Activated CD8-positive, alpha-beta T cell treated with anti-CD3 and anti-CD28 coated beads for 36 hours (primary cell): ENCODE results near the gene FBXL20. TPM values are rescaled to one million over a fixed set of nuclear protein-coding genes. Genes with fewer than 3 reads are reported as not detected.

Experiments used
- ATAC-seq: fragments of 200-7000 bp; cut with Tn5 transposase; one replicate; pipeline ENCODE4 v1.10.0; 2021; ENCODE audit warnings: mild to moderate bottlenecking, moderate library complexity
- CTCF ChIA-PET: fragments of 350-600 bp; sonication (Branson Sonifier 250); formaldehyde crosslinking; loops from one replicate; lab custom pipeline; 2021; ENCODE audit warnings: antibody characterized with exemption; lab: Charles Lee
- POLR2A ChIA-PET: fragments of 350-600 bp; sonication (Branson Sonifier 250); formaldehyde crosslinking; loops from one replicate; lab custom pipeline; 2021; ENCODE audit warnings: antibody characterized with exemption; lab: Charles Lee
- DNase-seq: peaks from one replicate; pipeline ENCODE4 v3.0.0-alpha.2; 2020
- H3K27ac Mint-ChIP-seq: one replicate; pipeline ENCODE4 v1.8.0; 2021; ENCODE audit warnings: mild to moderate bottlenecking, mixed read lengths
- H3K27me3 Mint-ChIP-seq: one replicate; pipeline ENCODE4 v1.8.0; 2021; ENCODE audit warnings: mixed read lengths
- H3K36me3 Mint-ChIP-seq: one replicate; pipeline ENCODE4 v1.8.0; 2021; ENCODE audit warnings: low read depth, mixed read lengths
- H3K4me1 Mint-ChIP-seq: one replicate; pipeline ENCODE4 v1.8.0; 2021; ENCODE audit warnings: low read depth, mixed read lengths
- H3K4me3 Mint-ChIP-seq: one replicate; pipeline ENCODE4 v1.8.0; 2021; ENCODE audit warnings: mild to moderate bottlenecking, moderate library complexity, mixed read lengths
- H3K9me3 Mint-ChIP-seq: one replicate; pipeline ENCODE4 v1.8.0; 2021; ENCODE audit warnings: mixed read lengths
- intact Hi-C: fragments of 100-400 bp; cut with micrococcal nuclease; formaldehyde crosslinking; loops from one replicate; pipeline ENCODE4 v1.10.0; 2022
- total RNA-seq, 2 experiments: library from RNA; stranded (reverse); gene quantifications; one replicate each; pipeline ENCODE4 v1.2.3, GENCODE V29; 2021
- TF ChIP-seq, protein P1 (sequence below): fragments of 200-600 bp; IDR thresholded peaks from one replicate; pipeline ENCODE4 v1.8.0; 2022; ENCODE audit warnings: antibody characterized with exemption, mild to moderate bottlenecking

Gene FBXL20
- total RNA-seq, 2 experiments from 2014 or later, result 17.7 to 19.1 TPM

DNA sequence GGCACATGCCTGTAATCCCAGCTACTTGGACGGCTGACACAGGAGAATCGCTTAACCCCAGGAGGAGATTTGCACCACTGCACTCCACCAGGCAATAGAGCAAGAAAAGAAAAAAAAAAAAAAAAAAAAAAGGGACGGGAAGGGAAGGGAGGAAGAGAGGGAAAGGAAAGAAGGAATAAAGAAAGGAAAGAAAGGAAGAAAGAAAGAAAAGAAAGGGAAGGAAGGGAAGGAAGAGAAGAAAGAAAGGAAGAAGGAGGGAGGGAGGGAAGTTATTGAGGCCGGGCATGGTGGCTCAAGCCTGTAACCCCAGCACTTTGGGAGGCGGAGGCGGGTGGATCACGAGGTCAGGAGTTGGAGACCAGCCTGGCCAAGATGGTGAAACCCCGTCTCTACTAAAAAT is 125.3 kb downstream of the FBXL20 start:
- CTCF ChIA-PET, result no interaction called here
- H3K27ac Mint-ChIP-seq, result no peak overlapping the region
- H3K4me3 Mint-ChIP-seq, result no peak overlapping the region
- TF ChIP-seq, protein P1, sequence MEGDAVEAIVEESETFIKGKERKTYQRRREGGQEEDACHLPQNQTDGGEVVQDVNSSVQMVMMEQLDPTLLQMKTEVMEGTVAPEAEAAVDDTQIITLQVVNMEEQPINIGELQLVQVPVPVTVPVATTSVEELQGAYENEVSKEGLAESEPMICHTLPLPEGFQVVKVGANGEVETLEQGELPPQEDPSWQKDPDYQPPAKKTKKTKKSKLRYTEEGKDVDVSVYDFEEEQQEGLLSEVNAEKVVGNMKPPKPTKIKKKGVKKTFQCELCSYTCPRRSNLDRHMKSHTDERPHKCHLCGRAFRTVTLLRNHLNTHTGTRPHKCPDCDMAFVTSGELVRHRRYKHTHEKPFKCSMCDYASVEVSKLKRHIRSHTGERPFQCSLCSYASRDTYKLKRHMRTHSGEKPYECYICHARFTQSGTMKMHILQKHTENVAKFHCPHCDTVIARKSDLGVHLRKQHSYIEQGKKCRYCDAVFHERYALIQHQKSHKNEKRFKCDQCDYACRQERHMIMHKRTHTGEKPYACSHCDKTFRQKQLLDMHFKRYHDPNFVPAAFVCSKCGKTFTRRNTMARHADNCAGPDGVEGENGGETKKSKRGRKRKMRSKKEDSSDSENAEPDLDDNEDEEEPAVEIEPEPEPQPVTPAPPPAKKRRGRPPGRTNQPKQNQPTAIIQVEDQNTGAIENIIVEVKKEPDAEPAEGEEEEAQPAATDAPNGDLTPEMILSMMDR, result no peak
- H3K9me3 Mint-ChIP-seq, result no peaks in the 10 kb centered on the region
- no peaks in the 10 kb centered on the region for H3K4me1 Mint-ChIP-seq
- intact Hi-C loops, result no loop called here
- no peaks in the 10 kb centered on the region for H3K36me3 Mint-ChIP-seq
- no peaks in the 10 kb centered on the region for H3K27me3 Mint-ChIP-seq
- POLR2A ChIA-PET, result no interaction called here
- ATAC-seq (no peak), DNase-seq (no peak)

DNA sequence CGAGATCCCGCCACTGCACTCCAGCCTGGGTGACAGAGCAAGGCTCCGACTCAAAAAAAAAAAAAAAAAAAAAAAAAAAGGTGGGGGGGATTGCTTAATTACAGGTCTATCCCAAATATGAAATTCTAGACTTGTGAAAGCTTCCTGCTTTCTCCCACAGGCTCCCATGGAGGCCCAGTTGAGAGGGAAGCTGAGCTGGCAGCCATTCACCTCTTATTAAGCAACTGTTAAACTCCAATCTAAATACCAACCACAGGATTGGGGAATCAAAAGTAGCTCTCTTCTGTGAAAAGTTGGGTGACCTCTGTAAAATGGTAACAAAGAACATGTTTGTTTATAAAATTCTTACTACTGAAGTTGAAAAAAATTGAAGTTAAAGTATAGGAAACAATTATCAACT is 129.9 kb downstream of the FBXL20 start:
- intact Hi-C loops, result no loop called here
- peaks cover 4% of the 10 kb centered on the region for H3K36me3 Mint-ChIP-seq
- POLR2A ChIA-PET, result no interaction called here

DNA sequence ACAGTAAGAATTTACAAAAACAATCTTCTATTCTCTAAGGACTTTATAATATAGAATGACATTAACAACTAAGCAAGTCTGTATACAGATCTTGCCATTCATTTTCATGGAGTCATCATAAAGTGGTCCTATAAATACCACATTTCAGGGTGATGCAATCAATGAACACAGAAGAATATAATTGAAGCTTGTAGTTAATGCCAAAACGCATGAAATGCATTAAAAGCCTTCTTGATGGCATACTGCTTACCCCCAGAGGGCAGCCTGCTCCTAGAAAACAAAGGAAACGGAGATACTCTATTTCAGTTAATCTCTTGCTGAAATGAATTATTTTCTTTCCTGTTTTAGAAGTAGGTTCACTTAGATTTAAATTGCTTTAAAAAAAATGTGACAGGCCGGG is 130.5 kb downstream of the FBXL20 start:
- CTCF ChIA-PET, result interaction anchor here (0.7 to 1.2 kb wide), 5 partner anchors 16 to 191 kb away, joined by 3 to 4 read pairs (median 4); partner anchors contain the start of gene MED1
- intact Hi-C loops, result no loop called here
- ATAC-seq, result no peak
- no peaks in the 10 kb centered on the region for H3K27me3 Mint-ChIP-seq
- no peaks in the 10 kb centered on the region for H3K9me3 Mint-ChIP-seq
- peaks cover 4% of the 10 kb centered on the region for H3K36me3 Mint-ChIP-seq
- POLR2A ChIA-PET, result interaction anchor here (1.5 kb wide), 1 partner anchor 130 kb away, joined by 4 read pairs; the partner anchor contains the start of gene FBXL20
- H3K27ac Mint-ChIP-seq, result no peak overlapping the region
- DNase-seq, result peak; percentile 29
- TF ChIP-seq, protein P1, result no peak
- no peak overlapping the region for H3K4me3 Mint-ChIP-seq
- no peaks in the 10 kb centered on the region for H3K4me1 Mint-ChIP-seq

More for the DNA sequence above, 129.9 kb downstream of the FBXL20 start:
- Mint-ChIP-seq H3K27me3 (no peaks in the 10 kb centered on the region), H3K4me3 (no peak overlapping the region), H3K27ac (no peak overlapping the region), H3K4me1 (no peaks in the 10 kb centered on the region), H3K9me3 (no peaks in the 10 kb centered on the region)
- no peak for ATAC-seq
- DNase-seq, result no peak
- TF ChIP-seq, protein P1, result no peak
- CTCF ChIA-PET, result interaction anchor here (1.0 to 1.2 kb wide), 2 partner anchors 27 to 180 kb away, joined by 4 read pairs; partner anchors contain the start of gene MED1

DNA sequence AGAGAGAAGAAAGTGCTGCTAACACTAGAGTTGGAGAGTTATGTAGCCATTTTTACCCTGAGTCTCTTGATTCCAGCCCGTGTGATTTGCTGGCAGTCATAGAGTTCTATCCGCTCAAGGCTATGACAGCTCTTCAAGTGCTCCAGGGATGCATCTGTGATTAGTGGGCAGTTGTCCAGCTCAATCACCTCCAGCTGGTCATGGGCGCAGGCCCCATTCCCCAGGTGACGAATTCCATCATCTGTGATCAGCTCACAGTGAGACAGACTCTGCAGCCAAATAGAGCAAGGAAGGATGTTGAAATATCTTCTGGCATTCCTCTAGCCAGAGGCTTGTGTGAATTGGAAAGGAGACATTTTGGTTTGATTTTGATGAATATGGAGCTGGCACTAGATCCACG is 137.3 kb downstream of the FBXL20 start:
- ChIA-PET CTCF (interaction anchor here (1.3 to 1.4 kb wide), 2 partner anchors 24 to 25 kb away, joined by 3 read pairs; no protein-coding TSS in a partner anchor), POLR2A (no interaction called here)
- intact Hi-C loops, result no loop called here
- no peak for ATAC-seq
- Mint-ChIP-seq H3K4me1 (no peaks in the 10 kb centered on the region), H3K4me3 (no peak overlapping the region), H3K9me3 (no peaks in the 10 kb centered on the region), H3K27me3 (no peaks in the 10 kb centered on the region), H3K27ac (no peak overlapping the region), H3K36me3 (peaks cover 8% of the 10 kb centered on the region)
- TF ChIP-seq, protein P1, result no peak
- no peak for DNase-seq

DNA sequence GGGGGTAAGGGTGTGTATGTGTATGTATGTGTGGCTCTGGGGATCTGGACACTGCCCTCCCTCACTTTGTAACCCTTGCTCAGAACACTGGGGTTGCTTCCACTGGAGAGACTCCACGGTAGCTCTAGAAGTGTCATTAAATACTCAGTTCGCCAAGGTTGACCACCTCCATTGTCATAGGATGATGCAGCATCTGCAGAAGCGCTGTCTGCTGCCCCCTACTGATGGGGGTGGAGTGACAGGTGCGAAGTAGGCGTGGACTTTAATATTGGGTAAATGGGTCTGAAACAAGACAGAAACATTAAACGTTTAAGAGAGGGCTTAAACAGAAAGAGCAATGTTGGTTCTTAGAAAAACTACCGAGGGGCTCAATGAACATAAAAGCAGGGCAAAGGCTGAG is 140.1 kb downstream of the FBXL20 start:
- intact Hi-C loops, result no loop called here
- DNase-seq, result peak; percentile 66
- Mint-ChIP-seq H3K4me3 (no peak overlapping the region), H3K27ac (no peak overlapping the region), H3K27me3 (no peaks in the 10 kb centered on the region), H3K4me1 (no peaks in the 10 kb centered on the region), H3K36me3 (peaks cover 14% of the 10 kb centered on the region), H3K9me3 (no peaks in the 10 kb centered on the region)
- POLR2A ChIA-PET, result no interaction called here
- CTCF ChIA-PET, result interaction anchor here (1.0 to 1.3 kb wide), 2 partner anchors 9 to 23 kb away, joined by 3 to 5 read pairs; no protein-coding TSS in a partner anchor
- TF ChIP-seq, protein P1, result peak; percentile 45
- peak; percentile 69 for ATAC-seq
